GM12878 (cell line): Measurements from ENCODE around the gene GARS1. TPM values are rescaled to one million over a fixed set of nuclear protein-coding genes. Genes with fewer than 3 reads are reported as not detected.

Source experiments
- ATAC-seq: fragments of 200-7000 bp; cut with Tn5 transposase; 3 replicates; pipeline ENCODE4 v1.9.1; 2020; ENCODE audit warnings: mild to moderate bottlenecking, moderate library complexity
- BruUV-seq: library from RNA; stranded (reverse); fragments of 400-500 nt; replicated peaks from 2 replicates; lab custom pipeline; 2021; lab: Mats Ljungman, UMichigan
- CTCF ChIA-PET: fragments of 300-600 bp; sonication (Branson Sonifier 250); formaldehyde crosslinking; extraction: SDS; loops from one replicate; lab custom pipeline; 2021; ENCODE audit warnings: inconsistent platforms; lab: Yijun Ruan, JAX
- POLR2A ChIA-PET: fragments of 350-600 bp; formaldehyde crosslinking; extraction: SDS; loops from one replicate; lab custom pipeline; 2021; ENCODE audit warnings: inconsistent platforms; lab: Charles Lee
- RAD21 ChIA-PET: fragments of 300-600 bp; sonication (Branson Sonifier 250); formaldehyde crosslinking; loops from one replicate; lab custom pipeline; 2023; ENCODE audit warnings: antibody characterized with exemption; ENCODE audit not compliant: unreplicated experiment; lab: Charles Lee
- SMC1A ChIA-PET: fragments of 300-600 bp; sonication (Branson Sonifier 250); formaldehyde crosslinking; loops from one replicate; lab custom pipeline; 2023; ENCODE audit not compliant: unreplicated experiment, uncharacterized antibody; lab: Charles Lee
- DNase-seq: peaks from one replicate; pipeline ENCODE4 v3.0.0-alpha.2; 2011; ENCODE audit warnings: low read depth, low spot score
- FAIRE-seq: peaks from 3 replicates; lab custom pipeline; 2011; peaks lifted over from hg19 to GRCh38; lab: Jason Lieb, UNC
- H2AFZ ChIP-seq: 2 replicates; pipeline ENCODE4 v1.6.0; 2011; ENCODE audit warnings: low read depth, low read length, control low read depth; ENCODE audit not compliant: control insufficient read depth
- H3K27ac ChIP-seq: 2 replicates; pipeline ENCODE4 v1.5.1; 2011; ENCODE audit warnings: control low read depth; ENCODE audit not compliant: control insufficient read depth, insufficient read depth
- H3K27me3 ChIP-seq, 2 experiments: replicated peaks in 1 of 2; 2 replicates each; pipeline versions ENCODE4 v1.6.0 to v1.6.1; 2011; ENCODE audit warnings: low read length in 1 of 2; ENCODE audit not compliant: control insufficient read depth in 2 of 2, insufficient read depth in 2 of 2
- H3K36me3 ChIP-seq, 2 experiments: 2 replicates each; pipeline ENCODE4 v1.5.1; 2011; ENCODE audit warnings: low read length in 1 of 2; ENCODE audit not compliant: control insufficient read depth in 2 of 2, insufficient read depth in 2 of 2
- H3K4me1 ChIP-seq: 2 replicates; pipeline ENCODE4 v1.6.1; 2011; ENCODE audit warnings: mild to moderate bottlenecking, low read length, moderate library complexity, mixed read lengths; ENCODE audit not compliant: control insufficient read depth, insufficient read depth
- H3K4me2 ChIP-seq: 2 replicates; pipeline ENCODE4 v1.6.0; 2011; ENCODE audit warnings: control low read depth; ENCODE audit not compliant: control insufficient read depth, insufficient read depth
- H3K4me3 ChIP-seq: fragments of 200-600 bp; sonication (generic); 2 replicates; pipeline ENCODE4 v1.5.1; 2016
- H3K79me2 ChIP-seq: 2 replicates; pipeline ENCODE4 v1.6.0; 2011; ENCODE audit warnings: low read length; ENCODE audit not compliant: control insufficient read depth, insufficient read depth
- H3K9ac ChIP-seq: 2 replicates; pipeline ENCODE4 v1.8.0; 2011; ENCODE audit warnings: low read length, control low read depth, mixed read lengths; ENCODE audit not compliant: control insufficient read depth, insufficient read depth
- H3K9me3 ChIP-seq: replicated peaks from 3 replicates; pipeline ENCODE4 v1.5.1; 2011; ENCODE audit warnings: mild to moderate bottlenecking, low read length; ENCODE audit not compliant: control insufficient read depth, insufficient read depth
- H4K20me1 ChIP-seq: 2 replicates; pipeline ENCODE4 v1.6.0; 2011; ENCODE audit not compliant: control insufficient read depth, insufficient read depth
- MTA3 ChIP-seq: IDR thresholded peaks from 2 replicates; pipeline ENCODE4 v1.6.1; 2012; ENCODE audit warnings: low read length, inconsistent platforms, borderline replicate concordance
- NR2C1 ChIP-seq: fragments of 450-650 bp; IDR thresholded peaks from 2 replicates; pipeline ENCODE4 v1.6.1; 2017; ENCODE audit warnings: antibody characterized with exemption, mild to moderate bottlenecking, moderate library complexity
- STAT1 ChIP-seq: fragments of 450-650 bp; conservative IDR thresholded peaks from 2 replicates; pipeline ENCODE4 v1.6.1; 2014; ENCODE audit warnings: antibody characterized with exemption, mild to moderate bottlenecking
- TCF12 ChIP-seq: IDR thresholded peaks from 2 replicates; pipeline ENCODE4 v1.6.1; 2011; ENCODE audit warnings: low read depth, mild to moderate bottlenecking, low read length
- ZZZ3 ChIP-seq: IDR thresholded peaks from 2 replicates; pipeline ENCODE4 v1.6.1; 2011; ENCODE audit warnings: low read depth; ENCODE audit not compliant: control insufficient read depth, insufficient read length
- WGBS: methylation state at CpG from one replicate; pipeline ENCODE4 v1.1.6; 2016; ENCODE audit warnings: low lambda C conversion rate; ENCODE audit not compliant: insufficient replicate concordance, insufficient coverage; ENCODE audit errors: missing lambda C conversion rate; 5-methylcytosine and 5-hydroxymethylcytosine counted together
- in situ Hi-C: fragments of 300-500 bp; cut with MboI; formaldehyde crosslinking; loops from 9 replicates; pipeline ENCODE4 v1.14.3; 2018; ENCODE audit warnings: mixed read lengths
- intact Hi-C: fragments of 100-400 bp; cut with micrococcal nuclease; formaldehyde crosslinking; loops from one replicate; pipeline ENCODE4 v1.14.2; 2022; ENCODE audit not compliant: unreplicated experiment
- polyA plus RNA-seq, 11 experiments: library from polyadenylated mRNA; depleted of rRNA in 4 of 11; unstranded in 6 of 11; stranded (reverse) in 5 of 11; fragments of >200 nt; fragmentation: Nextera tagmentation in 4 of 11; fragmentation: Illumina TruSeq in 1 of 11; extraction: Ambion mirVana in 4 of 11; extraction: Trizol in 1 of 11; gene quantifications; 1 replicate in 1 of 11; 2 replicates in 10 of 11; pipeline versions ENCODE4 v1.2.1 to v1.2.3, GENCODE V29; 2011 to 2016; ENCODE audit warnings: inconsistent platforms in 2 of 11, missing spikeins in 2 of 11, low read depth in 1 of 11
- total RNA-seq, 4 experiments: library from RNA; depleted of rRNA in 3 of 4; stranded (reverse); fragments of >200 nt in 3 of 4; fragmentation: Illumina TruSeq in 1 of 4; extraction: Trizol in 1 of 4; gene quantifications; 2 replicates each; pipeline versions ENCODE4 v1.2.1 to v1.2.3, GENCODE V29; 2013 to 2021
- TF ChIP-seq, protein P1 (sequence below): fragments of 450-650 bp; IDR thresholded peaks from 2 replicates; pipeline ENCODE4 v1.6.1; 2017; ENCODE audit warnings: antibody characterized with exemption, mild to moderate bottlenecking, moderate library complexity
- TF ChIP-seq, protein P2 (sequence below): IDR thresholded peaks from 2 replicates; pipeline ENCODE4 v1.6.1; 2011; ENCODE audit warnings: low read depth, mild to moderate bottlenecking, low read length, moderate library complexity, borderline replicate concordance; ENCODE audit errors: extremely low read depth

Gene GARS1
- total and polyA plus RNA-seq, 10 of the 15 experiments (the other 5 are each of a cell fraction or from before 2014, with no cell fraction given), result 120 to 361 (median 187) TPM

DNA sequence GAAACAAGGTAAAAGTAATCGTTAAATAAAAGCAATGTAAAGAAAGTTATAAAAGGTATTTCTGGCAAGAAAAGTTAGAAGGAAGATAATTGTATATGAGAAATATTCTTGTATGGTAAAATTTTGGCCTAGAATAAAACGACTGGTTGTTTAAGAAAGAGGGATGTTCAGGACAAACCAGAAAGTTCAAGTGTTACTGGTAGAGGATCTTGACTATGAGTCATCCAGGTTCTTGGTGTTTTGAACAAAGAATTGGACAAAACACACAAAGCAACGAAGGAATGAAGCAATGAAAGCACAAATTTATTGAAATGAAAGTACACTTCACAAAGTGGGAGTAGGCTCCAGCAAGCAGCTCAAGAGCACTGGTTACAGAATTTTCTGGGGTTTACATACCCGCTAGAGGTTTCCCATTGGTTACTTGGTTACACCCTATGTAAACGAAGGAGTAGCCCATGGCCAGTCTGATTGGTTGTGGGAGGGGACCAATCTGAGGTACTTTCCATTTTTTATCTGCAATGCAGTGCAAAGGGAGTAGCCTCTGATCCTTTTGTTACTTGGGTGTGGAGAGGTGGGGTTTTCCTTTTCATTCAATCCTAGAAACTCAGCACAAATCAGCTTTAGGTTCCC, 22.4 kb upstream of the GARS1 start:
- FAIRE-seq, result no peak
- ChIA-PET RAD21 (no interaction called here), CTCF (interaction anchor here (1.3 to 4.1 kb wide), 3 partner anchors 8 to 23 kb away, joined by 4 to 26 read pairs (median 5); no protein-coding TSS in a partner anchor), POLR2A (no interaction called here), SMC1A (interaction anchor here (2.0 kb wide), 1 partner anchor 8 kb away, joined by 6 read pairs; no protein-coding TSS in a partner anchor)
- intact Hi-C loops, result no loop called here
- ATAC-seq, result no peak
- no TSS peak for BruUV-seq
- H2AFZ ChIP-seq, result no peak overlapping the region
- no peak overlapping the region for H3K9ac ChIP-seq
- H3K4me3 ChIP-seq, result no peak overlapping the region
- 82% methylated on average over 5 of the region's 5 CpGs for WGBS
- peaks cover 0 to 10% of the 10 kb centered on the region in 2 experiments; a peak in 3 of 4 replicates for H3K36me3 ChIP-seq
- TF ChIP-seq MTA3 (no peak), ZZZ3 (no peak), NR2C1 (no peak), STAT1 (no peak), TCF12 (no peak)
- TF ChIP-seq, protein P1, sequence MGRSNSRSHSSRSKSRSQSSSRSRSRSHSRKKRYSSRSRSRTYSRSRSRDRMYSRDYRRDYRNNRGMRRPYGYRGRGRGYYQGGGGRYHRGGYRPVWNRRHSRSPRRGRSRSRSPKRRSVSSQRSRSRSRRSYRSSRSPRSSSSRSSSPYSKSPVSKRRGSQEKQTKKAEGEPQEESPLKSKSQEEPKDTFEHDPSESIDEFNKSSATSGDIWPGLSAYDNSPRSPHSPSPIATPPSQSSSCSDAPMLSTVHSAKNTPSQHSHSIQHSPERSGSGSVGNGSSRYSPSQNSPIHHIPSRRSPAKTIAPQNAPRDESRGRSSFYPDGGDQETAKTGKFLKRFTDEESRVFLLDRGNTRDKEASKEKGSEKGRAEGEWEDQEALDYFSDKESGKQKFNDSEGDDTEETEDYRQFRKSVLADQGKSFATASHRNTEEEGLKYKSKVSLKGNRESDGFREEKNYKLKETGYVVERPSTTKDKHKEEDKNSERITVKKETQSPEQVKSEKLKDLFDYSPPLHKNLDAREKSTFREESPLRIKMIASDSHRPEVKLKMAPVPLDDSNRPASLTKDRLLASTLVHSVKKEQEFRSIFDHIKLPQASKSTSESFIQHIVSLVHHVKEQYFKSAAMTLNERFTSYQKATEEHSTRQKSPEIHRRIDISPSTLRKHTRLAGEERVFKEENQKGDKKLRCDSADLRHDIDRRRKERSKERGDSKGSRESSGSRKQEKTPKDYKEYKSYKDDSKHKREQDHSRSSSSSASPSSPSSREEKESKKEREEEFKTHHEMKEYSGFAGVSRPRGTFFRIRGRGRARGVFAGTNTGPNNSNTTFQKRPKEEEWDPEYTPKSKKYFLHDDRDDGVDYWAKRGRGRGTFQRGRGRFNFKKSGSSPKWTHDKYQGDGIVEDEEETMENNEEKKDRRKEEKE, result no peak
- TF ChIP-seq, protein P2, sequence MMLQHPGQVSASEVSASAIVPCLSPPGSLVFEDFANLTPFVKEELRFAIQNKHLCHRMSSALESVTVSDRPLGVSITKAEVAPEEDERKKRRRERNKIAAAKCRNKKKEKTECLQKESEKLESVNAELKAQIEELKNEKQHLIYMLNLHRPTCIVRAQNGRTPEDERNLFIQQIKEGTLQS, result no peak
- H4K20me1 ChIP-seq, result no peaks in the 10 kb centered on the region
- no peaks in the 10 kb centered on the region for H3K4me1 ChIP-seq
- in situ Hi-C loops, result no loop called here
- peaks cover 2% of the 10 kb centered on the region; the same call in 2 of the 3 replicates for H3K9me3 ChIP-seq
- no peak for DNase-seq
- no peak overlapping the region for H3K27ac ChIP-seq
- no peak overlapping the region for H3K4me2 ChIP-seq
- H3K27me3 ChIP-seq, result no peaks in the 10 kb centered on the region
- no peaks in the 10 kb centered on the region for H3K79me2 ChIP-seq
